HG03354 (cell line): ENCODE results near the gene SCAF1.

Source experiments
- ATAC-seq: cut with Tn5 transposase; IDR thresholded peaks from one replicate; pipeline ENCODE4 v1.9.1; 2021; ENCODE audit warnings: mild to moderate bottlenecking; ENCODE audit not compliant: unreplicated experiment, poor library complexity, severe bottlenecking

SCAF1 gene

GRCh38 chr19:49641688-49642491 lies at the start of gene SCAF1:
SCAF1 (plus strand) TSS chr19:49642209; CDS start chr19:49645027, 2,818 bp downstream.
- peak; percentile 62 for ATAC-seq

- ATAC-seq = no peak
These were observed 49.4 kb upstream of the SCAF1 start for GRCh38 chr19:49592486-49593232.

GRCh38 chr19:49593233-49594113 lies 48.5 kb upstream of the SCAF1 start:
- ATAC-seq = peak; percentile 41

- no peak for ATAC-seq
These were observed 47.6 kb upstream of the SCAF1 start for GRCh38 chr19:49594157-49594992.

- ATAC-seq = no peak
These were observed 46.8 kb upstream of the SCAF1 start for GRCh38 chr19:49594993-49595818.

- ATAC-seq = no peak
These were observed 46.1 kb upstream of the SCAF1 start for GRCh38 chr19:49595819-49596404.

- no peak for ATAC-seq
These were observed 45.6 kb upstream of the SCAF1 start for GRCh38 chr19:49596407-49596806.

- no peak for ATAC-seq
These were observed 44.9 kb upstream of the SCAF1 start for GRCh38 chr19:49596954-49597702.

GRCh38 chr19:49597703-49597974 lies 44.4 kb upstream of the SCAF1 start:
- ATAC-seq = no peak

- no peak for ATAC-seq
These were observed 42.4 kb upstream of the SCAF1 start for GRCh38 chr19:49599378-49600295.

- no peak for ATAC-seq
These were observed 40.4 kb upstream of the SCAF1 start for GRCh38 chr19:49601482-49602038.

- ATAC-seq = no peak
These were observed 39.2 kb upstream of the SCAF1 start for GRCh38 chr19:49602806-49603205.

- no peak for ATAC-seq
These were observed 36.4 kb upstream of the SCAF1 start for GRCh38 chr19:49605605-49606004.

GRCh38 chr19:49609499-49610092 lies 32.4 kb upstream of the SCAF1 start:
- ATAC-seq = no peak

GRCh38 chr19:49613374-49613773 lies 28.6 kb upstream of the SCAF1 start:
- ATAC-seq = no peak
